Pancreas (tissue), 10 donors: ENCODE data around the gene SYF2. TPM values are rescaled to one million over a fixed set of nuclear protein-coding genes. Genes with fewer than 3 reads are reported as not detected.
"Not testable (repeated sequence)": the region's sequence is repeated elsewhere in the genome, so short reads cannot be mapped to it uniquely, and the experiment has no call there.

ENCODE experiments used
- ATAC-seq, 4 donors: fragments of 200-7000 bp; cut with Tn5 transposase; one replicate each; pipeline versions ENCODE4 v1.8.0 to v1.9.1; 2020; ENCODE audit warnings: mild to moderate bottlenecking in 4 of 4, moderate library complexity in 4 of 4
- DNase-seq, 6 donors: peaks; one replicate each; pipeline ENCODE4 v3.0.0-alpha.2; 2020
- FAIRE-seq: peaks from 2 replicates; lab custom pipeline; 2012; peaks lifted over from hg19 to GRCh38; lab: Jason Lieb, UNC
- H3K27ac ChIP-seq, 4 donors: fragments of 200-600 bp; sonication (generic); 1 replicate in 3 of 4; 2 replicates in 1 of 4; pipeline versions ENCODE4 v1.5.0 to v1.8.0; 2020
- H3K27me3 ChIP-seq, 4 donors: fragments of 200-600 bp; one replicate each; pipeline ENCODE4 v1.8.0; 2021
- H3K36me3 ChIP-seq, 3 donors: fragments of 200-600 bp; sonication (generic) in 1 of 3; one replicate each; pipeline versions ENCODE4 v1.5.0 to v1.8.0; 2020 to 2021
- H3K4me1 ChIP-seq, 3 donors: fragments of 200-600 bp; one replicate each; pipeline ENCODE4 v1.8.0; 2021
- H3K4me3 ChIP-seq, 4 donors: fragments of 200-600 bp; sonication (generic) in 2 of 4; one replicate each; pipeline versions ENCODE4 v1.5.0 to v1.8.0; 2020 to 2021
- H3K9me3 ChIP-seq, 4 donors: fragments of 200-600 bp; one replicate each; pipeline ENCODE4 v1.8.0; 2021
- WGBS, 2 donors: extraction: QIAGEN DNeasy Blood & Tissue Kit; methylation state at CpG; one replicate each; pipeline ENCODE4 v1.1.7; 2013; 5-methylcytosine and 5-hydroxymethylcytosine counted together
- intact Hi-C, 3 donors: fragments of 100-400 bp; cut with DNase I; formaldehyde crosslinking; loops; one replicate each; pipeline versions ENCODE4 v1.11.1 to v1.14.2; 2022
- polyA plus RNA-seq, 2 donors: library from polyadenylated mRNA; stranded (reverse); fragments of 200-250 nt; gene quantifications; one replicate each; pipeline ENCODE4 v1.2.3, GENCODE V29; 2013
- total RNA-seq, 6 donors: library from RNA; stranded (reverse); fragmentation: NEBNext Ultra II Directional in 4 of 6; extraction: Animal tissue kit (Norgen Biotek cat#: 25700) in 4 of 6; gene quantifications; one replicate each; pipeline versions ENCODE4 v1.2.1 to v1.2.4, GENCODE V29; 2021 to 2023
- TF ChIP-seq, protein P1 (sequence below), 4 donors: fragments of 200-600 bp; sonication (generic) in 3 of 4; IDR thresholded peaks; one replicate each; pipeline versions ENCODE4 v1.5.0 to v1.8.0; 2021; ENCODE audit warnings: antibody characterized with exemption in 4 of 4
- donor health status: healthy with polysubstance abuse.
- donor health status: DM: no; HTN: no; CAD: no; lungs with moderate emphysema.
- donor health status: DM: no; HTN: no; CAD: no.
- donor health status: control.
- donor health status: control.
- donor health status: Bipolar disorder and iron deficiency.
- donor health status: DM: yes; HTN: yes; CAD: no.
- donor health status: DM: no; HTN: no; CAD: no.
- donor health status: DM: no; HTN: no; CAD: no.
- donor health status: DM: yes; HTN: yes; CAD: no.

SYF2 gene
- total and polyA plus RNA-seq, 8 donors, result 19.0 to 49.3 (median 22.5) TPM

- Histone ChIP-seq H3K27ac (no peak overlapping the region), H3K9me3 (no peaks in the 10 kb centered on the region), H3K4me1 (no peaks in the 10 kb centered on the region), H3K36me3 (no peaks in the 10 kb centered on the region), H3K27me3 (no peaks in the 10 kb centered on the region), H3K4me3 (no peak overlapping the region)
- DNase-seq, result no peak
- no peak for FAIRE-seq
- WGBS, 2 donors, result 80 to 85% methylated on average over 5 of the region's 5 CpGs
- TF ChIP-seq, protein P1, sequence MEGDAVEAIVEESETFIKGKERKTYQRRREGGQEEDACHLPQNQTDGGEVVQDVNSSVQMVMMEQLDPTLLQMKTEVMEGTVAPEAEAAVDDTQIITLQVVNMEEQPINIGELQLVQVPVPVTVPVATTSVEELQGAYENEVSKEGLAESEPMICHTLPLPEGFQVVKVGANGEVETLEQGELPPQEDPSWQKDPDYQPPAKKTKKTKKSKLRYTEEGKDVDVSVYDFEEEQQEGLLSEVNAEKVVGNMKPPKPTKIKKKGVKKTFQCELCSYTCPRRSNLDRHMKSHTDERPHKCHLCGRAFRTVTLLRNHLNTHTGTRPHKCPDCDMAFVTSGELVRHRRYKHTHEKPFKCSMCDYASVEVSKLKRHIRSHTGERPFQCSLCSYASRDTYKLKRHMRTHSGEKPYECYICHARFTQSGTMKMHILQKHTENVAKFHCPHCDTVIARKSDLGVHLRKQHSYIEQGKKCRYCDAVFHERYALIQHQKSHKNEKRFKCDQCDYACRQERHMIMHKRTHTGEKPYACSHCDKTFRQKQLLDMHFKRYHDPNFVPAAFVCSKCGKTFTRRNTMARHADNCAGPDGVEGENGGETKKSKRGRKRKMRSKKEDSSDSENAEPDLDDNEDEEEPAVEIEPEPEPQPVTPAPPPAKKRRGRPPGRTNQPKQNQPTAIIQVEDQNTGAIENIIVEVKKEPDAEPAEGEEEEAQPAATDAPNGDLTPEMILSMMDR (IDR thresholded peaks at IDR 0.05), result no peak
- intact Hi-C loops, result loop anchor here in 1 of 3 donors (10.0 kb wide), 1 partner anchor 327 kb away; no protein-coding TSS in a partner anchor
- ATAC-seq, result no peak
Observed at GRCh38 chr1:25192154-25192553, 40.1 kb downstream of the SYF2 start.

GRCh38 chr1:25190260-25190659, 42.0 kb downstream of the SYF2 start:
- Histone ChIP-seq H3K4me3 (no peak overlapping the region), H3K27ac (no peak overlapping the region), H3K9me3 (no peaks in the 10 kb centered on the region), H3K36me3 (no peaks in the 10 kb centered on the region), H3K4me1 (no peaks in the 10 kb centered on the region), H3K27me3 (no peaks in the 10 kb centered on the region)
- no peak for ATAC-seq
- DNase-seq, result no peak
- intact Hi-C loops, result loop anchor here in 1 of 3 donors (10.0 kb wide), 1 partner anchor 325 kb away; no protein-coding TSS in a partner anchor
- no peak for FAIRE-seq
- WGBS, 2 donors, result 74 to 88% methylated on average over 2 of the region's 2 CpGs
- TF ChIP-seq, protein P1 (IDR thresholded peaks at IDR 0.05), result no peak

DNA sequence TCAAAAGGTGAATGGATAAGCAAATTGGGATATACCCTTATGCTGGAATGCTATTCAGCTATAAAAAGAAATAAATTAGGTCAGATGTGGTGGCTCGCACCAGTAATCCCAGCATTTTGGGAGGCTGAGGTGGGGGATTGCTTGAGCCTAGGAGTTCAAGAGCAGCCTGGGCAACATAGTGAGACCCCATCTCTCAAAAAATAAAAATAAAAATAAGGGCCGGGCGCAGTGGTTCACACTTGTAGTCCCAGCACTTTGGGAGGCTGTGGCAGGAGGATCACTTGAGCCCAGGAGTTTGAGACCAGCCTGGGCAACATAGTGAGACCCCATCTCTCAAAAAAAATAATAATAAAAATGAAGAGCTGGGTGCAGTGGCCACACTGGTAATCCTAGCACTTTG, 44.4 kb downstream of the SYF2 start:
- 93 to 95% methylated on average over 3 of the region's 3 CpGs for WGBS, 2 donors
- H3K9me3 ChIP-seq, FAIRE-seq, H3K27me3 ChIP-seq, H3K27ac ChIP-seq, H3K4me3 ChIP-seq, H3K36me3 ChIP-seq, ATAC-seq, intact Hi-C loops, H3K4me1 ChIP-seq, DNase-seq: not testable (repeated sequence)

DNA sequence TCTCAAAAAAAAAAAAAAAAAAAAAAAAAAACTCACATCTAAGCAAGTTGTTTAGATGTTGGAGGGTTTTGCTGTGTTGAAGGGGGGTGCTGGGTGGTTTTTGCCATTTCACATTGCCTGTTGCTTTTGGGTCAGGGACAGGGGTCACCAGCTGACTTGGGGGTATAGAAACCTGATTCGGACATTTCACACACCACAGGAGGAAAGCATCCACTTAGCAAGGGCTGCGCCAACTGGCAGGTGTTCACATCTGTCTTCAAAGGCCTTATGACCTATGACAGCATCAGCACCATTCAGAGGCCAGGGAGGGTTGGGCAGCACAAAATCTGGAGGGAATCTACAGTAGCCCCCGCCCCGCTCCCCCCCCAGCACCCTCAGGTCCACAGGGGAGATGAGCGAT, 45.2 kb downstream of the SYF2 start:
- no peaks in the 10 kb centered on the region for H3K9me3 ChIP-seq
- FAIRE-seq (no peak), DNase-seq (no peak), ATAC-seq (no peak)
- H3K36me3 ChIP-seq, result no peaks in the 10 kb centered on the region
- H3K27me3 ChIP-seq, result no peaks in the 10 kb centered on the region
- TF ChIP-seq, protein P1 (IDR thresholded peaks at IDR 0.05), result no peak
- intact Hi-C loops, result no loop called here
- H3K27ac ChIP-seq, result no peak overlapping the region
- no peaks in the 10 kb centered on the region for H3K4me1 ChIP-seq
- no peak overlapping the region for H3K4me3 ChIP-seq
- 84 to 90% methylated on average over 5 of the region's 5 CpGs for WGBS, 2 donors

DNA sequence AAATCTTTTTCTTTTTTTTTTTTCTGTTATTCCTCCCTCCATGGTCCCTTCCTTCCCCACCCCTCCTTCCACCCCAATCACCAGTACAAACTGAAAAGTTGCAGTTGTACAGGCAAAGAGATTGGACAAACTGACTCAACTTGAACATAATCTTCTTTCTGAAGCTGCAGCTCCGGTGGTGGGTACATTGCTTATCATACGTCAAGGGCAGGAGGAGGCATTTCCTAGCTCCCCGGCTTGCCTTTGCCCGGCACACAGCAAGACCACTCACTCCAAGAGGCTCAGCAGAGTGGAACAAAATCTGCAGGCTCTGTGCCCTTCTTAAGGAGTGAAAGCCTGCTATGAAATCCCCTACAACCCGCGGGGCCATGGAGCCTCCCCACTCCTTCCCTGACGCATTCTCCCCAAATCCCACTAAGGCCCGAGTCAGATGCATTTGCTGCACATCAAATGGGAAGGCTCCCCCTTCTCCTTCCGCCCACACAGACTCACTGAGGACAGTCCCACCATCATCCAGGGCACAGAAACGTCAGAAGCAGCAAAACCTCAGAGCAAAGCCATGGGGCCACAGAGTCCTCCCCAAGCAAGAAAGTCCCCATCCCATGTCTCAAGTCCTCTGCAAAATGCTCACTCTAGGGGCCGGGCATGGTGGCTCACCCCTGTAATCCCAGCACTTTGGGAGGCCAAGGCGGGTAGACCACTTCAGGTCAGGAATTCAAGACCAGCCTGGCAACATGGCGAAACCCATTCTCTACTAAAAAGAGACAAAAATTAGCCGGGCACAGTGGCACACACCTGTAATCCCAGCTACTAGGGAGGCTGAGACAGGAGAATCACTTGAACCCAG, 45.9 kb downstream of the SYF2 start:
- Histone ChIP-seq H3K9me3 (no peaks in the 10 kb centered on the region), H3K4me3 (no peak overlapping the region), H3K36me3 (no peaks in the 10 kb centered on the region), H3K4me1 (no peaks in the 10 kb centered on the region), H3K27ac (no peak overlapping the region), H3K27me3 (no peaks in the 10 kb centered on the region)
- TF ChIP-seq, protein P1 (IDR thresholded peaks at IDR 0.05), result no peak
- ATAC-seq (no peak), DNase-seq (peak in 1 of 6 donors; percentile 14), FAIRE-seq (no peak)
- 76 to 82% methylated on average over 14 of the region's 14 CpGs for WGBS, 2 donors
- intact Hi-C loops, result no loop called here
